ENCODE measurements around the gene PHLPP2. TPM values are rescaled to one million over a fixed set of nuclear protein-coding genes. Genes with fewer than 3 reads are reported as not detected.

Gene PHLPP2
- total and polyA plus RNA-seq, 10 of the 15 experiments (the other 5 are each of a cell fraction or from before 2014, with no cell fraction given), result 1.0 to 13.2 (median 7.0) TPM

DNA sequence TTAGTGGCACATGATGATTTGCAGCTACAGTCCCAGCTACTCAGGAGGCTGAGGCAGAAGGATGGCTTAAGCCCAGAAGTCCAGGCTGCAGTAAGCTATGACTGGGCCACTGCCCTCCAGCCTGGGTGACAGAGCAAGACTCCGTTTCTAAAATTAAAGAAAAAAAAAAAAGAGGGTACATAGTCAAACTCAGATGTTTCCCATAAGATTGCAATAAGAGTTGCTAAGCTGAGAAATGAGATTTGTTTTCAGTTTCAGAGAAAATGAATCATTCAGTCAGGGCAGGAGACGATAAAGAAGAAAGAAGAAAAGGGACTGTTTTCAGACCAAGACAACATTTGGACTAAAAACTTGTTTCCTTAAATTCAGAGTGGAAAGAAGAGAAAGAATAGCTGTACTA lies 30.2 kb upstream of the PHLPP2 start:
- WGBS (ENCODE audit: insufficient coverage, insufficient replicate concordance, low lambda C conversion rate, missing lambda C conversion rate), result 5% methylated on average over 2 of the region's 2 CpGs
- intact Hi-C loops (cut with micrococcal nuclease; ENCODE audit: unreplicated experiment), result loop anchor here (10.0 kb wide), 1 partner anchor 60 kb away; no protein-coding TSS in a partner anchor
- DNase-seq (ENCODE audit: low read depth, low spot score), result no peak
- H3K27ac ChIP-seq (ENCODE audit: control insufficient read depth, insufficient read depth), result no peak overlapping the region
- H3K9me3 ChIP-seq (replicated peaks; ENCODE audit: control insufficient read depth, insufficient read depth, low read length), result no peaks in the 10 kb centered on the region
- ChIA-PET SMC1A (ENCODE audit: uncharacterized antibody, unreplicated experiment) (interaction anchor here (0.6 to 1.0 kb wide), 4 partner anchors 22 to 251 kb away, joined by 3 read pairs; no protein-coding TSS in a partner anchor), RAD21 (ENCODE audit: unreplicated experiment) (interaction anchor here (1.0 to 1.2 kb wide), 2 partner anchors 50 to 204 kb away, joined by 3 read pairs; no protein-coding TSS in a partner anchor), POLR2A (interaction anchor here (0.6 kb wide), 1 partner anchor 431 kb away, joined by 3 read pairs; no protein-coding TSS in a partner anchor), CTCF (interaction anchor here (0.6 to 2.1 kb wide), 3 partner anchors 17 to 247 kb away, joined by 3 to 7 read pairs (median 3); no protein-coding TSS in a partner anchor)
- no peak overlapping the region for H3K4me2 ChIP-seq (ENCODE audit: control insufficient read depth, insufficient read depth)
- H3K27me3 ChIP-seq (replicated peaks in 1 of 2; ENCODE audit: control insufficient read depth in 2 of 2, insufficient read depth in 2 of 2, low read length in 1 of 2), result no peaks in the 10 kb centered on the region
- peaks cover 4 to 35% of the 10 kb centered on the region in 2 experiments for H3K36me3 ChIP-seq (ENCODE audit: control insufficient read depth in 2 of 2, insufficient read depth in 2 of 2, low read length in 1 of 2)
- H4K20me1 ChIP-seq (ENCODE audit: control insufficient read depth, insufficient read depth), result no peaks in the 10 kb centered on the region
- ATAC-seq, result no peak
- TF ChIP-seq SMARCA5 (IDR thresholded peaks at IDR 0.05) (no peak), ATF7 (IDR thresholded peaks at IDR 0.05; ENCODE audit: low read depth) (no peak), ZBED1 (IDR thresholded peaks at IDR 0.05; ENCODE audit: borderline replicate concordance) (no peak), YY1 (IDR thresholded peaks at IDR 0.05; ENCODE audit: low read depth, low read length) (no peak), E2F8 (IDR thresholded peaks at IDR 0.05; ENCODE audit: low read depth, partially characterized antibody) (no peak), ASH2L (IDR thresholded peaks at IDR 0.05; ENCODE audit: borderline replicate concordance, low read depth) (no peak), IKZF1 (conservative IDR thresholded peaks at IDR 0.05) (no peak), BMI1 (IDR thresholded peaks at IDR 0.05; ENCODE audit: borderline replicate concordance) (no peak), SP1 (IDR thresholded peaks at IDR 0.05; ENCODE audit: low read depth, low read length) (no peak), GATAD2B (conservative IDR thresholded peaks at IDR 0.05; ENCODE audit: low read depth) (no peak), ZNF384 (IDR thresholded peaks at IDR 0.05; ENCODE audit: borderline replicate concordance, low read depth, low read length) (no peak), NFIC (IDR thresholded peaks at IDR 0.05; ENCODE audit: low read depth, low read length) (no peak), NFXL1 (IDR thresholded peaks at IDR 0.05; ENCODE audit: borderline replicate concordance) (no peak), BCLAF1 (IDR thresholded peaks at IDR 0.05) (no peak)
- TF ChIP-seq, protein P1, sequence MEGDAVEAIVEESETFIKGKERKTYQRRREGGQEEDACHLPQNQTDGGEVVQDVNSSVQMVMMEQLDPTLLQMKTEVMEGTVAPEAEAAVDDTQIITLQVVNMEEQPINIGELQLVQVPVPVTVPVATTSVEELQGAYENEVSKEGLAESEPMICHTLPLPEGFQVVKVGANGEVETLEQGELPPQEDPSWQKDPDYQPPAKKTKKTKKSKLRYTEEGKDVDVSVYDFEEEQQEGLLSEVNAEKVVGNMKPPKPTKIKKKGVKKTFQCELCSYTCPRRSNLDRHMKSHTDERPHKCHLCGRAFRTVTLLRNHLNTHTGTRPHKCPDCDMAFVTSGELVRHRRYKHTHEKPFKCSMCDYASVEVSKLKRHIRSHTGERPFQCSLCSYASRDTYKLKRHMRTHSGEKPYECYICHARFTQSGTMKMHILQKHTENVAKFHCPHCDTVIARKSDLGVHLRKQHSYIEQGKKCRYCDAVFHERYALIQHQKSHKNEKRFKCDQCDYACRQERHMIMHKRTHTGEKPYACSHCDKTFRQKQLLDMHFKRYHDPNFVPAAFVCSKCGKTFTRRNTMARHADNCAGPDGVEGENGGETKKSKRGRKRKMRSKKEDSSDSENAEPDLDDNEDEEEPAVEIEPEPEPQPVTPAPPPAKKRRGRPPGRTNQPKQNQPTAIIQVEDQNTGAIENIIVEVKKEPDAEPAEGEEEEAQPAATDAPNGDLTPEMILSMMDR (IDR thresholded peaks at IDR 0.05 in 2 of 3, conservative IDR thresholded peaks at IDR 0.05 in 1 of 3; ENCODE audit: control insufficient read depth in 2 of 3, extremely low read depth in 1 of 3, insufficient read depth in 1 of 3, low read depth in 3 of 3, low read length in 3 of 3), result no peak
- H2AFZ ChIP-seq (ENCODE audit: control insufficient read depth, low read depth, low read length), result no peak overlapping the region
- no peaks in the 10 kb centered on the region for H3K79me2 ChIP-seq (ENCODE audit: control insufficient read depth, insufficient read depth, low read length)
- no TSS peak for BruUV-seq (replicated peaks)
- no peak for FAIRE-seq
- in situ Hi-C loops (cut with MboI), result no loop called here
- no peak overlapping the region for H3K4me3 ChIP-seq
- no peak overlapping the region for H3K9ac ChIP-seq (ENCODE audit: control insufficient read depth, insufficient read depth, low read length)
- no peaks in the 10 kb centered on the region; the same call in 1 of the 2 replicates for H3K4me1 ChIP-seq (ENCODE audit: control insufficient read depth, insufficient read depth, low read length)

All from GM12878 (cell line).